LNCaP clone FGC (cell line): ENCODE results near the gene PRDM5.

Source experiments
- DNase-seq: peaks from one replicate; pipeline ENCODE4 v3.0.0-alpha.2; 2011; ENCODE audit warnings: low read depth
- H3K4me3 ChIP-seq: 2 replicates; pipeline ENCODE4 v1.5.1; 2011; ENCODE audit warnings: mild to moderate bottlenecking, low read depth, low read length, control low read depth
- CTCF ChIP-seq: IDR thresholded peaks from 2 replicates; pipeline ENCODE4 v1.5.1; 2012; ENCODE audit warnings: mild to moderate bottlenecking; ENCODE audit not compliant: control insufficient read depth, insufficient read depth; ENCODE audit errors: extremely low read depth

Gene PRDM5

DNA sequence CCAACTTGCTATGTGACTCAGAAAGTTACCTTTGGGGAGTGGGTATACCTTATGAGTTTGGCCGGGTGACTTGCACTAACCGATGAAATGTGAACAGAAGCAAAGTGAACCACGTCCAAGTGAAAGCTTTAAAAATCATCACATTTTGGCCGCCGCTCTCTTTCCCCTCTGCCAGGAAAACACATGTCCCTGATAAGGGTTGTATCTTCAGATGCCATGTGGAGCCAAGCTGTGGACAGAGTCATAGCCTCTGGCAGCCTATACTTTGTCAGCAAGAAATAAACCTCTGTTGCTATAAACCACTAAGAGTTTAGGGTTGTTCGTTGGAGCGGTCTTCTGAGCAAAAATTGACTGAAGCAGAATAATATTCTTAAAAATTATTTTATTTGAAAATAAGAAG lies 92.3 kb downstream of the PRDM5 start:
- no peak for DNase-seq
- no peak overlapping the region for H3K4me3 ChIP-seq
- no peak for TF ChIP-seq CTCF

- H3K4me3 ChIP-seq = no peak overlapping the region
- no peak for TF ChIP-seq CTCF
- no peak for DNase-seq
These were observed 93.3 kb downstream of the PRDM5 start for GRCh38 chr4:120829113-120829831.

- TF ChIP-seq CTCF = no peak
- H3K4me3 ChIP-seq = no peak overlapping the region
- no peak for DNase-seq
These were observed 95.7 kb downstream of the PRDM5 start for GRCh38 chr4:120826853-120827252.

- no peak for TF ChIP-seq CTCF
- H3K4me3 ChIP-seq = no peak overlapping the region
- DNase-seq = no peak
These were observed 96.1 kb downstream of the PRDM5 start for GRCh38 chr4:120826449-120826848.

GRCh38 chr4:120824946-120825345 lies 97.6 kb downstream of the PRDM5 start:
- TF ChIP-seq CTCF = no peak
- DNase-seq = no peak
- H3K4me3 ChIP-seq = no peak overlapping the region

DNA sequence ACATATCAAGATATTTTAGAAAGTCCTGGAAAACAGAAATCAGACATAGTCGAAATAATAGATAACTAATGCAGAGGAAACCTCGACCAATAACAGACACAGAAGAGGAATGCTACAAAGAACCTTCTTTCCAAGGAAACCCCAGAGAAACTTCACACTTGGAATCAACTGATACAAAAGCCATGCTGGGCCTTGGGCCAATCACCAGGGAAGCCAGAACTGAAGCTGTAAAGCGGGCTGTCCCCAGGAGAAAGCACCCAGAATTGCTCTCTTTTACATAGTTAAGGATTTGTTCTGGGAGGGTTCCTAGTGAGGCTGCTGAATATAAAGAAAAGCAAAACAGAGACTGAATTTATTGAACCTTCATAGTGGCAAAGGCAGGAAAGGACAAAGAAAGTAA lies 100.5 kb downstream of the PRDM5 start:
- TF ChIP-seq CTCF = no peak
- no peak for DNase-seq
- no peak overlapping the region for H3K4me3 ChIP-seq

- no peak overlapping the region for H3K4me3 ChIP-seq
- DNase-seq = no peak
- no peak for TF ChIP-seq CTCF
These were observed 101.5 kb downstream of the PRDM5 start for GRCh38 chr4:120821029-120821428.
